Lower lobe of right lung (tissue), 2 donors: Measurements from ENCODE around the gene ARPC2. TPM values are rescaled to one million over a fixed set of nuclear protein-coding genes. Genes with fewer than 3 reads are reported as not detected.

ENCODE experiments used
- ATAC-seq, 2 donors: fragments of 200-7000 bp; cut with Tn5 transposase; one replicate each; pipeline ENCODE4 v1.9.1; 2020 to 2022; ENCODE audit warnings: mild to moderate bottlenecking in 2 of 2, moderate library complexity in 2 of 2
- DNase-seq: peaks from one replicate; pipeline ENCODE4 v3.0.0-alpha.2; 2020
- H3K27ac ChIP-seq: fragments of 200-600 bp; one replicate; pipeline ENCODE4 v1.8.0; 2022
- H3K27me3 ChIP-seq: fragments of 200-600 bp; one replicate; pipeline ENCODE4 v1.8.0; 2022; ENCODE audit warnings: low read depth
- H3K36me3 ChIP-seq: fragments of 200-600 bp; one replicate; pipeline ENCODE4 v1.8.0; 2022; ENCODE audit warnings: mild to moderate bottlenecking
- H3K4me1 ChIP-seq: fragments of 200-600 bp; one replicate; pipeline ENCODE4 v1.8.0; 2022
- H3K4me3 ChIP-seq: fragments of 200-600 bp; one replicate; pipeline ENCODE4 v1.8.0; 2022; ENCODE audit warnings: mild to moderate bottlenecking
- H3K9me3 ChIP-seq: fragments of 200-600 bp; one replicate; pipeline ENCODE4 v1.8.0; 2022
- intact Hi-C: fragments of 100-400 bp; cut with DNase I; formaldehyde crosslinking; loops from one replicate; pipeline ENCODE4 v1.11.0; 2022
- total RNA-seq: library from RNA; stranded (reverse); fragmentation: NEBNext Ultra II Directional; extraction: Animal tissue kit (Norgen Biotek cat#: 25700); gene quantifications from one replicate; pipeline ENCODE4 v1.2.1, GENCODE V29; 2021
- TF ChIP-seq, protein P1 (sequence below): fragments of 200-600 bp; IDR thresholded peaks from one replicate; pipeline ENCODE4 v1.8.0; 2022; ENCODE audit warnings: antibody characterized with exemption, mild to moderate bottlenecking
- donor health status: DM: no; HTN: yes; CAD: no; lungs with severe emphysema.

ARPC2 gene
- total RNA-seq, 1 donor from 2014 or later = 382 TPM

DNA sequence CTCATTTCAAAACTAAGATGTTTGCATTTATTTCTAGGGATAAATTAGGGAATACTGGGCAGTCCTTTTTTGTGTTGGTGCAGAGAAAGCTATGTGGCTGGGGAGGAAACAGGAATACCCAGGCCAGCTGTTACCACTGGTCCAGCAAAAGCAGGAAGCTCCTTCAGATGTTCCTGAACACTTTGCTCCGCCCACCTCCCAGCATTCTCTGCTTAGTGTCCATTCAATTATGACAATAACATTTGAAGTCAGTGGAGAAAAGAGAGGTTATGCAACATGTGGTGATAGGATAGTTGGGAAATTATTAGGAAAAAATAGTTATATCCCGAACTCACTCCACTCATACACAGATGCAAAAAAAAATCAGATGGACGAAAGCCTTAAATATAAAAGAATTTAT is 22.1 kb upstream of the ARPC2 start:
- no peak for ATAC-seq

DNA sequence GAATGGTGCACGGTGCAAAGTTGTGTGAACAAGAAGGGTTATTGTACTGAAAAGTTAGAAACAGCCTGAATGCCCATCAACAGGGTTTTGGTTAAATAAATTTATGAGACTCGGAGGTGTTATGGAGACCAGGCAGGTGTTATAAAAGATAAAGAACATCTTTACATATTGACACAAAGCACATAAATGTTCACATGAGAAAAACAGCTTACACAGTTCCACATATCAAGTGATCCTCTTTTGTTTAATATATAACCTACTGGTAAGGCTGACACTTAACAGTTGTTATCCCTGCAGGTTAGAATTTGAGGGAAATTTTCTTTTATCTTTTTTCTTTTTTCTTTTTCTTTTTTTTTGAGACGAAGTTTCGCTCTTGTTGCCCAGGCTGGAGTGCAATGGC is 20.0 kb upstream of the ARPC2 start:
- intact Hi-C loops = no loop called here
- TF ChIP-seq, protein P1, sequence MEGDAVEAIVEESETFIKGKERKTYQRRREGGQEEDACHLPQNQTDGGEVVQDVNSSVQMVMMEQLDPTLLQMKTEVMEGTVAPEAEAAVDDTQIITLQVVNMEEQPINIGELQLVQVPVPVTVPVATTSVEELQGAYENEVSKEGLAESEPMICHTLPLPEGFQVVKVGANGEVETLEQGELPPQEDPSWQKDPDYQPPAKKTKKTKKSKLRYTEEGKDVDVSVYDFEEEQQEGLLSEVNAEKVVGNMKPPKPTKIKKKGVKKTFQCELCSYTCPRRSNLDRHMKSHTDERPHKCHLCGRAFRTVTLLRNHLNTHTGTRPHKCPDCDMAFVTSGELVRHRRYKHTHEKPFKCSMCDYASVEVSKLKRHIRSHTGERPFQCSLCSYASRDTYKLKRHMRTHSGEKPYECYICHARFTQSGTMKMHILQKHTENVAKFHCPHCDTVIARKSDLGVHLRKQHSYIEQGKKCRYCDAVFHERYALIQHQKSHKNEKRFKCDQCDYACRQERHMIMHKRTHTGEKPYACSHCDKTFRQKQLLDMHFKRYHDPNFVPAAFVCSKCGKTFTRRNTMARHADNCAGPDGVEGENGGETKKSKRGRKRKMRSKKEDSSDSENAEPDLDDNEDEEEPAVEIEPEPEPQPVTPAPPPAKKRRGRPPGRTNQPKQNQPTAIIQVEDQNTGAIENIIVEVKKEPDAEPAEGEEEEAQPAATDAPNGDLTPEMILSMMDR = no peak

More for the DNA sequence above, 22.1 kb upstream of the ARPC2 start:
- Histone ChIP-seq H3K27me3 (no peaks in the 10 kb centered on the region), H3K4me1 (no peaks in the 10 kb centered on the region), H3K36me3 (no peaks in the 10 kb centered on the region), H3K4me3 (no peak overlapping the region), H3K9me3 (no peaks in the 10 kb centered on the region), H3K27ac (no peak overlapping the region)
- no peak for DNase-seq
- TF ChIP-seq, protein P1 = no peak
- intact Hi-C loops = no loop called here

DNA sequence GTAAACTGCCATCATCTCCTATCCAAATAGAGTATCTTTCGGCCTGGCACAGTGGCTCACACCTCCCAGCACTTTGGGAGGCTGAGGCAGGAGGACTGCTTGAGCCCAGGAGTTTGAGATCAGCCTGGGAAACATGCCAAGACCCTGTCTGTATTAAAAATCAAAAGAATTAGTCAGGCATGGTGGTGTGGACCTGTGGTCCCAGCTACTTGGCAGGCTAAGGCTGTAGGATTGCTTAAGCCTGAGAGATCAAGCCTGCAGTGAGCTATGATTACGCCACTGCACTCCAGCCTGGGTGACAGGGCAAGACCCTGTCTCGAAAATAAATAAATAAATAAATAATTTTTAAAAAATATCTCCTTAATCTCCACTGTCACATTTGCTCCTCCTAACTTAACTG is 14.7 kb upstream of the ARPC2 start:
- Histone ChIP-seq H3K27ac (no peak overlapping the region), H3K4me3 (no peak overlapping the region), H3K36me3 (no peaks in the 10 kb centered on the region), H3K4me1 (no peaks in the 10 kb centered on the region), H3K9me3 (no peaks in the 10 kb centered on the region), H3K27me3 (no peaks in the 10 kb centered on the region)
- TF ChIP-seq, protein P1 = no peak
- ATAC-seq (no peak), DNase-seq (no peak)
- intact Hi-C loops = no loop called here

More for the DNA sequence above, 20.0 kb upstream of the ARPC2 start:
- no peak for ATAC-seq
- Histone ChIP-seq H3K4me1 (no peaks in the 10 kb centered on the region), H3K9me3 (no peaks in the 10 kb centered on the region), H3K27me3 (no peaks in the 10 kb centered on the region), H3K27ac (no peak overlapping the region), H3K36me3 (no peaks in the 10 kb centered on the region), H3K4me3 (no peak overlapping the region)
- no peak for DNase-seq

DNA sequence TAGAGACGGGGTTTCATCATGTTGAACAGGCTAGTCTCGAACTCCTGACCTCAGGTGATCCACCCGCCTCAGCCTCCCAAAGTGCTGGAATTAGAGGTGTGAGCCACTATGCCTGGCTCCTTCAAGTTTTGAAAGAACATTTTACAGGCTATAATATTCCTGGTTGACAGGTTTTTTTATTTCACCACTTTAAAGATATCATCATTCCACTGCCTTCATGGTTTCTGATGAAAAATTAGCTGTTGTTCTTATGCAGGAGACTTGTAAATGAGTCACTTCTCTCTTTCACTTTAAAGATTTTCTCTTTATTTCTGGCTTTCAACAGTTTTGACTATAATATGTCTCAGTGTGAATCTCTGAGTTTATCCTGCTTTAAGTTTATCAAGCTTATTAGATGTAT is 7.9 kb upstream of the ARPC2 start:
- ATAC-seq (no peak), DNase-seq (no peak)
- Histone ChIP-seq H3K27ac (no peak overlapping the region), H3K4me1 (no peaks in the 10 kb centered on the region), H3K9me3 (peaks cover 3% of the 10 kb centered on the region), H3K36me3 (no peaks in the 10 kb centered on the region), H3K27me3 (no peaks in the 10 kb centered on the region), H3K4me3 (no peak overlapping the region)
- intact Hi-C loops = no loop called here
- TF ChIP-seq, protein P1 = no peak

DNA sequence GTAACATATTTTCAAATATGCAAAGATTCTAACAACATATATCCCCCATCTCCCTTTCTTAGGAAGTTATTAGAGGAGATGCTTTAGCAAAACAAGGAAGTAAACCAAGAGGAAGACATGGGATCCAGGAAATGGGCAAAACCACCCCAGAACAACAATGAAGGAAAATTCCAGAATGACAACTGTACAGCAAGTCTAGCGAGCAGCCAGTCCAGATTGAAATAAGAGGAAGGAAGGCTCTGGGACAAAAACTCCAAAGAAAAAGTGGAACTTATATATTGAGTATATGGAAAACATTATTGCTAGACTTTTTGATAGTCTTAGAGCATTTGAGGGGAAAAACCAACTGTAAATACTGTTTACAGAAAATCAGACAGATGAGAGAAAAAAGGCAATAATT is 2.9 kb upstream of the ARPC2 start:
- TF ChIP-seq, protein P1 = no peak
- ATAC-seq (no peak), DNase-seq (no peak)
- intact Hi-C loops = no loop called here
- Histone ChIP-seq H3K4me3 (no peak overlapping the region), H3K27ac (no peak overlapping the region), H3K4me1 (peaks cover 15% of the 10 kb centered on the region), H3K36me3 (no peaks in the 10 kb centered on the region), H3K27me3 (no peaks in the 10 kb centered on the region), H3K9me3 (peaks cover 2% of the 10 kb centered on the region)

DNA sequence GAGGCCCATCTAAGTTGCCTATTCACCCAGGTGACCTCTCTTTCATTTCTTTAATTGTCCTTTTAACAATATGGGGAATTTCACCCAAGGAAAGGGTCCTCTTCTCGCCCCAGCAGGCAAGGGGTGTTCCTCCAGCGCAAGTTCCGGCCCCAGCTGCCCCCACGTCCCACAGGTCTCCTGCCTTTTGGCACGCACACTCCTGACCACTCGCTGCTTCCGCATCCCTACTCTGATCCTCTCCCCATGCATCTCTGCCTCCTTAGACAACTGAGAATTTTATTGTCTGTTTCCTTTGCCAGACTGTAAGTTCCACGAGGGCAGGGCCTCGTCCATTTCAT is 684 bp upstream of the ARPC2 start:
- no peak for DNase-seq
- Histone ChIP-seq H3K9me3 (no peaks in the 10 kb centered on the region), H3K4me3 (peak overlapping the region; percentile 92), H3K4me1 (peaks cover 37% of the 10 kb centered on the region), H3K27ac (peak overlapping the region; percentile 95), H3K27me3 (no peaks in the 10 kb centered on the region), H3K36me3 (peaks cover 8% of the 10 kb centered on the region)
- intact Hi-C loops = no loop called here
- TF ChIP-seq, protein P1 = no peak
- ATAC-seq = no peak
